Activated T-helper 2 cell treated with anti-CD3 and anti-CD28 coated beads, Interferon-gamma antibody, Interleukin-2, Interleukin-4, amounts not matched to agents 10 μg/mL and 5 μg/mL and 100 μg/mL, durations not matched to agents 14 hours and 24 hours and 36 hours (primary cell): Measurements from ENCODE around the gene STT3B. TPM values are rescaled to one million over a fixed set of nuclear protein-coding genes. Genes with fewer than 3 reads are reported as not detected.

Experiments used
- DNase-seq: peaks from one replicate; pipeline ENCODE4 v3.0.0; 2021; ENCODE audit warnings: low spot score
- H3K27ac Mint-ChIP-seq: one replicate; pipeline ENCODE4 v1.8.0; 2021; ENCODE audit warnings: mixed read lengths
- H3K27me3 Mint-ChIP-seq: one replicate; pipeline ENCODE4 v1.8.0; 2021; ENCODE audit warnings: low read depth, mixed read lengths
- H3K36me3 Mint-ChIP-seq: one replicate; pipeline ENCODE4 v1.8.0; 2021; ENCODE audit warnings: low read depth, mixed read lengths
- H3K4me1 Mint-ChIP-seq: one replicate; pipeline ENCODE4 v1.8.0; 2021; ENCODE audit warnings: low read depth, mixed read lengths
- H3K4me3 Mint-ChIP-seq: one replicate; pipeline ENCODE4 v1.8.0; 2021; ENCODE audit warnings: low read depth, mild to moderate bottlenecking, moderate library complexity, mixed read lengths
- H3K9me3 Mint-ChIP-seq: one replicate; pipeline ENCODE4 v1.8.0; 2021; ENCODE audit warnings: mixed read lengths
- intact Hi-C: fragments of 100-400 bp; cut with micrococcal nuclease; formaldehyde crosslinking; loops from one replicate; pipeline ENCODE4 v1.15.1; 2023
- total RNA-seq: library from RNA; stranded (reverse); gene quantifications from 2 replicates; pipeline ENCODE4 v1.2.3, GENCODE V29; 2022

The STT3B gene
- total RNA-seq = 106 and 114 TPM in 2 replicates

- H3K27me3 Mint-ChIP-seq = peaks cover 2% of the 10 kb centered on the region
- H3K36me3 Mint-ChIP-seq = peaks cover 17% of the 10 kb centered on the region
- H3K9me3 Mint-ChIP-seq = no peaks in the 10 kb centered on the region
- peak within 1 kb of the TSS; percentile 96 for H3K4me3 Mint-ChIP-seq
- H3K4me1 Mint-ChIP-seq = peaks cover 20% of the 10 kb centered on the region
- peak within 1 kb of the TSS; percentile 98 for H3K27ac Mint-ChIP-seq
- intact Hi-C loops = loop anchor here (1.0 to 10.0 kb wide), 15 partner anchors 60 to 1152 kb away; partner anchors contain the start of genes CMTM7, CNOT10 and GPD1L
- DNase-seq = peak; percentile 84
These were observed at the start of gene STT3B for GRCh38 chr3:31532587-31533168. Gene STT3B (plus strand): TSS chr3:31532925. CDS start chr3:31532999, 74 bp downstream.

GRCh38 chr3:31483776-31484175 is 48.9 kb upstream of the STT3B start:
- H3K36me3 Mint-ChIP-seq = no peaks in the 10 kb centered on the region
- DNase-seq = no peak
- H3K4me1 Mint-ChIP-seq = no peaks in the 10 kb centered on the region
- no peak overlapping the region for H3K27ac Mint-ChIP-seq
- no peak overlapping the region for H3K4me3 Mint-ChIP-seq
- peaks cover 19% of the 10 kb centered on the region for H3K9me3 Mint-ChIP-seq
- peaks cover 8% of the 10 kb centered on the region for H3K27me3 Mint-ChIP-seq
- intact Hi-C loops = no loop called here

GRCh38 chr3:31485196-31485595 is 47.5 kb upstream of the STT3B start:
- Mint-ChIP-seq H3K36me3 (no peaks in the 10 kb centered on the region), H3K4me3 (no peak overlapping the region), H3K27ac (no peak overlapping the region), H3K27me3 (peaks cover 8% of the 10 kb centered on the region), H3K9me3 (peaks cover 26% of the 10 kb centered on the region), H3K4me1 (no peaks in the 10 kb centered on the region)
- intact Hi-C loops = no loop called here
- no peak for DNase-seq

GRCh38 chr3:31486865-31487533 is 45.7 kb upstream of the STT3B start:
- Mint-ChIP-seq H3K9me3 (peaks cover 30% of the 10 kb centered on the region), H3K36me3 (no peaks in the 10 kb centered on the region), H3K27ac (no peak overlapping the region), H3K27me3 (peaks cover 4% of the 10 kb centered on the region), H3K4me3 (no peak overlapping the region), H3K4me1 (no peaks in the 10 kb centered on the region)
- no peak for DNase-seq
- intact Hi-C loops = no loop called here

- H3K4me3 Mint-ChIP-seq = no peak overlapping the region
- H3K36me3 Mint-ChIP-seq = no peaks in the 10 kb centered on the region
- H3K27me3 Mint-ChIP-seq = no peaks in the 10 kb centered on the region
- no peak for DNase-seq
- no peak overlapping the region for H3K27ac Mint-ChIP-seq
- peaks cover 38% of the 10 kb centered on the region for H3K9me3 Mint-ChIP-seq
- no peaks in the 10 kb centered on the region for H3K4me1 Mint-ChIP-seq
- intact Hi-C loops = no loop called here
These were observed 44.2 kb upstream of the STT3B start for GRCh38 chr3:31488475-31489017.

GRCh38 chr3:31490502-31490901 is 42.2 kb upstream of the STT3B start:
- H3K9me3 Mint-ChIP-seq = peaks cover 53% of the 10 kb centered on the region

GRCh38 chr3:31491660-31492059 is 41.1 kb upstream of the STT3B start:
- H3K4me3 Mint-ChIP-seq = no peak overlapping the region
- no peak for DNase-seq
- H3K9me3 Mint-ChIP-seq = peaks cover 53% of the 10 kb centered on the region
- H3K36me3 Mint-ChIP-seq = no peaks in the 10 kb centered on the region
- no peaks in the 10 kb centered on the region for H3K4me1 Mint-ChIP-seq
- no peaks in the 10 kb centered on the region for H3K27me3 Mint-ChIP-seq
- H3K27ac Mint-ChIP-seq = no peak overlapping the region
- intact Hi-C loops = no loop called here

More at GRCh38 chr3:31490502-31490901, 42.2 kb upstream of the STT3B start:
- Mint-ChIP-seq H3K4me1 (no peaks in the 10 kb centered on the region), H3K27me3 (no peaks in the 10 kb centered on the region), H3K27ac (no peak overlapping the region), H3K36me3 (no peaks in the 10 kb centered on the region), H3K4me3 (no peak overlapping the region)
- intact Hi-C loops = no loop called here
- no peak for DNase-seq

GRCh38 chr3:31493149-31493548 is 39.6 kb upstream of the STT3B start:
- H3K27ac Mint-ChIP-seq = no peak overlapping the region
- peaks cover 45% of the 10 kb centered on the region for H3K9me3 Mint-ChIP-seq
- intact Hi-C loops = no loop called here
- DNase-seq = no peak
- H3K4me1 Mint-ChIP-seq = no peaks in the 10 kb centered on the region
- H3K4me3 Mint-ChIP-seq = no peak overlapping the region
- H3K36me3 Mint-ChIP-seq = no peaks in the 10 kb centered on the region
- H3K27me3 Mint-ChIP-seq = no peaks in the 10 kb centered on the region

- intact Hi-C loops = no loop called here
- Mint-ChIP-seq H3K4me3 (no peak overlapping the region), H3K27ac (no peak overlapping the region), H3K9me3 (peaks cover 25% of the 10 kb centered on the region), H3K27me3 (peaks cover 5% of the 10 kb centered on the region), H3K4me1 (no peaks in the 10 kb centered on the region), H3K36me3 (no peaks in the 10 kb centered on the region)
- no peak for DNase-seq
These were observed 36.6 kb upstream of the STT3B start for GRCh38 chr3:31495971-31496665.

- no peak overlapping the region for H3K27ac Mint-ChIP-seq
- peaks cover 11% of the 10 kb centered on the region for H3K27me3 Mint-ChIP-seq
- no peak for DNase-seq
- H3K36me3 Mint-ChIP-seq = no peaks in the 10 kb centered on the region
- H3K4me3 Mint-ChIP-seq = no peak overlapping the region
- peaks cover 13% of the 10 kb centered on the region for H3K9me3 Mint-ChIP-seq
- H3K4me1 Mint-ChIP-seq = no peaks in the 10 kb centered on the region
- intact Hi-C loops = no loop called here
These were observed 33.9 kb upstream of the STT3B start for GRCh38 chr3:31498791-31499190.

- no peaks in the 10 kb centered on the region for H3K36me3 Mint-ChIP-seq
- peaks cover 12% of the 10 kb centered on the region for H3K9me3 Mint-ChIP-seq
- DNase-seq = no peak
- intact Hi-C loops = no loop called here
- H3K4me3 Mint-ChIP-seq = no peak overlapping the region
- H3K27me3 Mint-ChIP-seq = peaks cover 12% of the 10 kb centered on the region
- no peaks in the 10 kb centered on the region for H3K4me1 Mint-ChIP-seq
- H3K27ac Mint-ChIP-seq = no peak overlapping the region
These were observed 33.4 kb upstream of the STT3B start for GRCh38 chr3:31499281-31499680.

- DNase-seq = no peak
- H3K27me3 Mint-ChIP-seq = peaks cover 21% of the 10 kb centered on the region
- intact Hi-C loops = no loop called here
- H3K27ac Mint-ChIP-seq = no peak overlapping the region
- no peak overlapping the region for H3K4me3 Mint-ChIP-seq
- H3K4me1 Mint-ChIP-seq = peaks cover 5% of the 10 kb centered on the region
- H3K9me3 Mint-ChIP-seq = no peaks in the 10 kb centered on the region
- H3K36me3 Mint-ChIP-seq = no peaks in the 10 kb centered on the region
These were observed 29.9 kb upstream of the STT3B start for GRCh38 chr3:31502803-31503221.

- Mint-ChIP-seq H3K36me3 (no peaks in the 10 kb centered on the region), H3K27ac (no peak overlapping the region), H3K4me3 (no peak overlapping the region), H3K9me3 (no peaks in the 10 kb centered on the region), H3K4me1 (peaks cover 9% of the 10 kb centered on the region), H3K27me3 (peaks cover 21% of the 10 kb centered on the region)
- intact Hi-C loops = no loop called here
- no peak for DNase-seq
These were observed 29.3 kb upstream of the STT3B start for GRCh38 chr3:31503456-31503855.
